A673 (cell line): Measurements from ENCODE around the gene MECR.

Source experiments
- CTCF ChIP-seq: fragments of 300-800, 200-600 bp; sonication (generic); conservative IDR thresholded peaks from 2 replicates; pipeline ENCODE4 v1.5.1; 2017; ENCODE audit warnings: low read depth, mild to moderate bottlenecking, antibody characterized with exemption, low read length, moderate library complexity, mixed read lengths
- EZH2 ChIP-seq: fragments of 200-600 bp; sonication (generic); IDR thresholded peaks from 2 replicates; pipeline ENCODE4 v1.6.1; 2017; ENCODE audit warnings: borderline replicate concordance, low read depth, mild to moderate bottlenecking, mixed read lengths, antibody characterized with exemption, low read length; ENCODE audit not compliant: poor library complexity, severe bottlenecking

- TF ChIP-seq CTCF: no peak
- no peak for TF ChIP-seq EZH2
These were observed 10.3 kb upstream of the MECR start for GRCh38 chr1:29240986-29241385.
